Activated T-helper 1 cell treated with anti-CD3 and anti-CD28 coated beads, Interleukin-2, amount 50 U/mL, for 16 hours (primary cell): ENCODE measurements around the gene PRR33.
"Not testable (repeated sequence)": the region's sequence is repeated elsewhere in the genome, so short reads cannot be mapped to it uniquely, and the experiment has no call there.

Source experiments
- DNase-seq, 2 donors: peaks; one replicate each; pipeline ENCODE4 v3.0.0-alpha.2; 2020; ENCODE audit warnings: low read depth in 1 of 2, low spot score in 1 of 2

The PRR33 gene

DNA sequence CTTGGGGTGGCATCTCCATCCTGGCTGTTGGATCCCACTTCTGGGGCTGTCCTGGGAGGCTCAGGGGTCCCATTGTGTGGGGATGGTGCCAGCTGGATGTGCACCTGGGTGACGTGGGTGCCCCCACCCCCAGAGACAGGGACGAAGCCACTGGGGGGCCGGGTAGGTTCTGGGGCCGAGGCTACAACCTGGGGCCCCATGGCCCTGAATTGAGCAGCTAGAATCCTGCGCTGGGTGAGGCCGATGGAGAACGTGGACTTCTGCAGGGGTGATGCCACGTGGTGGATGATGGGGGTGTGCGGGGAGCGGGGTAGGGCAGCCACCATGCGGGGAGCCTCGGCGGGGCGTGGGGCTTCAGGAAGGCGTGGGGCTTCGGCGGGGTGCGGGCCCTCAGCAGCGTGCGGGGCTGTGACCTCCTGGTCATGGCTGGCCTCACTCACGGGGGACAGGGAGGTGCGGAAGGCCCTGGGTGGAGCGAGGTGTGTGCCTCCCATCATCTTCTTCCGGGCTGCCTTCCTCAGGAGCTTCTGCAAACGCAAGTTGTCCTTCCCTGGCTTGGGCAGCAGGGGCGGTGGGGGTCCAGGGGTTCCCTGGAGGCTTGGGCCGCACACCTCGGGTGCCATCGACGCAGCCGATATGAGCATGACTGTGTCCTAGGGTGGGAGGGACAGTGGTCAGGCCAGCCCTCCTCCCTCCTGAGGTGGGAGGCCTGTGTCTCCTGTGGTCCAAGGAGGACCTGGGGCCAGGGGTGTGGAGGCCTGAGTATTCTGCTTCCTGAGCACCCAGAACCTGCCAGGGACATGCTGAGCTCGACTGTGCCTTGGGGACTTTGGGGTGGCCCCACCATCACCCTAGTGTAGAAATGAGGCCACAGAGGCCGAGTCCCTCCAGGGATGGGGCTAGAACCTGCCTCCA, 1.5 kb downstream of the PRR33 start:
- no peak for DNase-seq

DNA sequence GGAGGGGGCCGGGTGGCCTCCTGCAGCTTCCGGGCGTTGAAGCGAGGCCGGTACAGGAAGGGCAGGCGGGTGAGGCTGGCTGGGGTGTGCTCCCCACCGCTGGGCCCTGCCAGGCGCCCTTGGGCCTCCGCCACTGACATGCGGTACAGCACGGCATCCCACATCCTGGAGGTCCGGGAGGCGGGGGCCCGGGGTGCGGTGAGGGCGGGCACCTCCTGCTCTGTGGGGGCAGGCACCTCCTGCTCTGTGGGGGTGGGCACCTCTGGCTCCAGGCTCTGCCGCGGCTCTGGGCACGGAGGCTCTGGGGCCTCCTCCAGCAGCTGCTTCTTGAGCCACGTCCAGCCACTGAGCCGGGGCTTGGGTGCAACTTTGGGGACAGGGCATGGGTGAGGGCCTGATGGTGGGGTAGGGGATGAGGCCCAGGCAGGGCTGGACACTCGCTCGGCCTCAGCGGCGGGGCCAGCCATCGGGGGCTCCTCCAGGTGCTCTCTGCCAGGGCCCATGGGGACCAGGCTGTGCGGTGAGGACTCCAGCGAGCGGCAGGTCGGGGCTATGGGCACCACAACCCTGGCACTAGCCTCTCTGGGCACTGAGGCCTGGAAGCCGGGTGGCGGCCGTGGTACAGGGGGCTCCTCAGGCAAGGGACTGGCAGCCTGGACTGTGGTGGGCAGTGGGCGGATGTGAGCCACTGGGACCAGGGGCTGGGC, 2.3 kb downstream of the PRR33 start:
- DNase-seq = peak; percentile 51 to 65

DNA sequence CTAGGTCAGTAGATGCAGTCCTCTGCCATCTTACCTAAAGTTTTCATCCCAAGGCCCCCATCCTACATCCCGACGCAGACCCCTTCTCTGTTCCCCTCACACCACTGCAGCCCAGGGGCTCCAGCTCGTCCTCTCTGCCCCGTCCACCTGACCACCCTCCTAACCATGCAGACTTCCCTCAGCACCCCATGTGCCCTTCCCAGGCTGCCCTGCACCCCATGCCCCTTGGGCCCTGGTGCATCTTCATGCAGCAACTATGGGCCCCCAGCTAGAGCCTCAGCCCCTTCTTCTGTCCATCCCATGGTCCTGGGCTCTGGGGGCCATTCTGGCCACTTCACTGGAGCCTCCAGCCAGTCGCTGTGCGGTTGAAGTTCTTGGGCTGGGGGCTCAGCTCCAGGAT, 2.9 kb downstream of the PRR33 start:
- no peak for DNase-seq

DNA sequence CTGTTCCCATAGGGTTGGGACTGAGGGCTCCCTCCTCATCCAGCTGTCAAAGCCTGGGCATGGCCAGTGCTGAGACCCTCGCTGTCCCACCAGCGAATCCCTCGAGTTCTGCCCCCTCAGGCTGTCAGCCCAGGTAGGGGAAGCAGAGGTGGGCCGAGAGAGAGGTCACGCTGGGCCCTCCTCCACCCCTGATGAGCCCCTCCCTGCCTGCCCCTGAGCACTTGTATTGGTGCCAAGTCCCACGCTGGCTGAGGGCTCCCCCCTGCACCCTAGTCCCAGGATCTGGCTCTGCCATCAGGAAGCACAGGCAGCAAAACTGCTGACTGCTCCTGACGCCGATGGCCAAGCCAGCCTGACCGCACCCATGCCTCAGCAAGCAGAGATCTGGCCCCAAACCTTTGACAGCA, 3.3 kb downstream of the PRR33 start:
- DNase-seq = no peak

DNA sequence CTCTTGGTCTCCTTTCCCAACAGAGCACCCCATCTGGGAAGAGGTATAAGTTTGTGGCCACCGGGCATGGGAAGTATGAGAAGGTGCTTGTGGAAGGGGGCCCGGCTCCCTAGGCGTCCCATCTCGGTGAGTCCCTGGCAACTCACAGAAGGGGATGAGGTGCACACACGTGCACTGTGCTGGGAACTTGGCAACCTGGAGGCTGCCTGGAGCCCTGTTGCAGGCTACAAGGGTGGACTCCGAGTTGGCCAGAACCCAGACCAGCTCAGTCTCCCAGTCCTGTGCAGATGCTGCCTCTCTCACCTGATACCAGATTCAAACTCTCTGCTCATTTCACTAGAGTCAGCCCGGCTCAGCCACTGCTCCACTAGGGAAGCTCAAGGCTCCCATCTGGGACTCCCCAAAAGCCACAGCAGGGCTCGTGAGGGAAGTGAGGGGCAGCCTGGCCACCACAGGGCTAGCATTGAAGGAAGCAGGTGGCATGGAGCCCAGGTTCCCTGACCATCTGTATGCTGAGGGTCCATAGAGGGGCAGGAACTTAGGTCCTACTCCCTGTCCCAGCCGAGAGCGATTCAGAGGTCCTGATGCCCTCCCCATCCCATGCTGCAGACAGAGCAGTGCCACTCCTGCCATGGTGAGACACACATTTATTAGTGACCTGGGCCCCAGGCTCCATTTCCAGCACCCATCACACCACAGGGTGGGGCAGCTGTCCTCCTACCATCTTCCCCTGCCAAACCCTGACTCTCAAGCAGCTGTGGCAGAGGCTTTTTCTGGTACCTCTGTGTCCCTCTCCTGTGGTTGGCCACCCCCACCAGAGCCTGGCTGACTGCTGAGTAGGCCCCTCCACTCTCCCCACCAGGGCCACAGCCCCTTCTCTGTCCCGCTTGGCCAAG, 4.0 kb downstream of the PRR33 start:
- DNase-seq = no peak

DNA sequence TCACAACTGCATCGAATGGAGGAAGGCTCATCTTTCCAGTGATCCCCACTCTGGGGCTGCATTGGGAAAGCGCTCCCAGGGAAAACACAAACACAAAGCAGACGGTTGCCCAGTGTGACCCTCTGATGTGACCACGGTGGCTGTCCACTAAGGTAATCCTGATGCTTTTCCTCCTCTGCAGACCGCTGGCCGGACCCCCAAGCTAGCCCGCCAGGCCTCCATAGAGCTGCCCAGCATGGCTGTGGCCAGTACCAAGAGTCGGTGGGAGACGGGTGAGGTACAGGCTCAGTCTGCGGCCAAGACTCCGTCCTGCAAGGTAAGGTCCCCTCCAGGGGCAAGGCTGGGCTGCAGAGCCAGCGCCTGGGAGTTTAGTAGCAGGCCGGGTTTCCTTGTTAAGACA, 5.1 kb downstream of the PRR33 start:
- DNase-seq = not testable (repeated sequence)

DNA sequence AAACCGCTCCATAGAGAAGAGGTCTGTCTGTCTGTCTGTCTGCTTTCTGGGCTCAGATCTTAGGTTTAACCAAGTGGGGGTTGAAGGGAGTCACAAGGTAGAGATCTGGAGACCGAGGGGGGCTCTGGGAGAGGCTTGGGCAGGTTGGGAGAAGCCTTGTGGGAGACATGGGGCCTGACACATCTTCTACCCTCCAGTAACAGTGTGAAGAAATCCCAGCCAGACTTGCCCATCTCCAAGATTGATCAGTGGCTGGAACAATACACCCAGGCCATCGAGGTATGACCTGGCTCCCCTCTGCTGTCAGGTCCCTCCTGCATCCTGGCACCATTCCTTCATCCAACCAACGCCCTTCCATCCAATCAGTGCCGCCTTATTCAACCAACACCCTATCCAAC, 7.4 kb downstream of the PRR33 start:
- no peak for DNase-seq

DNA sequence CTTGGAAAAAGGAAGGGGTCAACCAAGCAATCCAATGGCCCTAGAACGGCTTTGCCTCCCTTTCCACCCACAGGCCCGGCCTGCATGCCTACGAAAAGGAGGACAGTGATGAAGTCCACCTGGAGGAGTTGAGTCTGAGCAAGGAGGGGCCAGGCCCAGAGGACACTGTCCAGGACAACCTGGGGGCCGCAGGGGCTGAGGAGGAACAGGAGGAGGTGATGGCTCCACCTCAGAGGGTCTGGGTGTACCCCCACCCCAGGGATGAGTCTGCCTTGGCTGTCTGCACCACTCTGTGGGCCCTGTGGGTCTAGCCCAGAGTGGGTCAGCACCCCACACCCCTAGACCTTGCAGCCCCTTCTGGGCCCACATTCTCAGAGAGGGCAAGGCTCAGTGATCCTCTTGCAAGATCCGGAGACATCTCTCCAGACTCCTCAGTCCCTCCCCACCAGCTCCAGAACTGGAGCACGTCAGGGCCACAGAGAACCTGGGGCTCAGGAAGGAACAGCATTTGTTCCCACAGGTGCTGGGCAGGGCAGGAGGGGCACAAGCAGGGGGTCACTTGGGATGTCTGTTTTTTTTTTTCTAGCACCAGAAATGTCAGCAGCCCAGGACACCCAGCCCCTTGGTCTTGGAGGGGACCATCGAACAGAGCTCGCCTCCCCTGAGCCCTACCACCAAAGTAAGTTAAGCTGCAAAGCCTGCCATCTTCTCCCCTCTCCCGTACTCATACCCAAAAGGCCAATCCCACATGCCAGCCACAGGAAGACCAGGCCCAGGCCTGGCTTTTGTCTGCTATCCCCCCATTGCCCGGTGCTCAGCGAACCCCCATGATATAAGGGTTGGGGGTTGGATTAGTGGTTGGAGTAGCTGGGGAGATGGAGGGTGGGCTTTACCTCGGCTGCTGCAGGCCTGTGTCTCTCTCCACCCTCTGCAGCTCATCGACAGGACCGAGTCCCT, 8.1 kb downstream of the PRR33 start:
- no peak for DNase-seq

DNA sequence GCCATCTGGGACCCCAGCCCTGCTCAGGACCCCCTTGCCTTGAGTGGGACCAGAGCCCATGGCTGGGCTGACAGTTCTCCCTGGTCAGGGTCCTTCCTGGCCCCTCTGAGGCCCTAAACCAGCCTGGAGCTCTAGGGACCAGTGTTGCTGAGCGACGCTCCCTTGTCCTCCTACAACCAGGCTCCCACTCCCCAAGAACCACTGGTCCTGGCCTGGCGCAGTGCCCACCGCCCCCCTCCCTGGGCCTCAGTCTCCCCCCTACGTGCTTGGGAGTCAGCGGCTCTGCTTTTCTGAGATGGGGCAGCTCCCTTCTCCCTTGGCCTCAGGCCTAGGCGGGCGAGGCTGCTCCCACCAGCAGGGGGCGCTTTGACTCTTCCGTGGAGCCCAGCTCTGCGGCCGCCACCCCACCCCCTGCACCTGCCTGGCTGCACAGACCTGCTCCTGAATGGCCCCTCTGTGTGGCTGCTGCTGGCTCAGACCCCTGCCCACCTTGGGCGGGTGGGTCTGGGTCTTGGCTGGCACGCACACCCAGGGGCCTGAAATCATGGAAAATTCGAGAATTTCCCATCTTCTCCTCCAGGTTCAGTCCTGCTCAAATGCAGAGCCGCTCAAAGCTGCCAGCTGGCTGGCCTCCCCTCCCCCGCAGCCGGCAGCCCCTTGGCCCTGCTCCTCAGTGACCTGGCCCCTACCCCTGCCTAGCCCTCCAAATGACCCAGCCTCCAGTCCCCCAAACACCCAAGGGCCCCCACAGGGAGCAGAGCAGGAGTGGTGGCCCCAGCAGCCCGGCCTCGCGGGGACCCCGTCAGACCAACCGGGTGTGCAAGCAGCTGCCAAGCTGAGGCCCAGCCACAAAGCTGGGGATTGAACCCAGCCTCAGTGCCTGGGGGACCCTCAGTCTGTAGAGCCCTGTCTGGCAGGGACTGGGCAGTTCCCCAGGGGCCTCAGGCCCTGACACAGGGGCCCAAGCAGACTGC, 9.1 kb downstream of the PRR33 start:
- peak; percentile 72 to 74 for DNase-seq

DNA sequence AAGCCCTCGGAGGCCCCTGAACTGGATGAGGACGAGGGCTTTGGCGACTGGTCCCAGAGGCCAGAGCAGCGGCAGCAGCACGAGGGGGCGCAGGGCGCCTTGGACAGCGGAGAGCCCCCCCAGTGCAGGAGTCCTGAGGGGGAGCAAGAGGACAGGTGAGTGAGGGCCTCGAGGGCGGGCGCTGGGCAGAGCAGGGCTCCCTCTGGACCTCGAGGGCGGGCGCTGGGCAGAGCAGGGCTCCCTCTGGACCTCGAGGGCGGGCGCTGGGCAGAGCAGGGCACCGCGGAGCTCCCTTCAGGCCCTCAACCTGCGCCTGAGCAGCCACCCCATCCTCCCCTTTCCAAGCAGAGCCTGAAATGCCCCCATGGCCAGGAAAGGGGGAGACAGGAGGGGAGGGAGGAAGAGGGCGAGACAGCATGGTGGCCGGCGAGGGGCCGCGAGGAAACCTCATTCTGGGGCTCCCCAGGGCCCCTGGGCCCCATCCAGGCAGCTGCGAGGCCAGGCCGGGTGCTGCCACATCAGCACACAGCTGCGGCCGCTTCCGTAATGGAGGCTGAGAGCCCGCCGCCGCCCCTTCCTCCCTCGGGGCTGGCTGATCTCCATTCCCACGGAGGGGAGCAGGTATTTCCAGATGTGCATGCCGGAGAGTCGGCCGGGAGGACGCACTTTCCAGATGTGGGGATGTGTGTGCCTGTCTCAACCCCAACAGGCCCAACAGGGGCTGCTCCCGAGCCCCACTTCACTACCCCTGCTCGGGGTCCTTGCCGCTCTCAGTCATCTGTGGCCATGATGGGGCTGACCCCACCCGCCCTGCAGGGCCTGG, 10.0 kb downstream of the PRR33 start:
- DNase-seq = no peak

DNA sequence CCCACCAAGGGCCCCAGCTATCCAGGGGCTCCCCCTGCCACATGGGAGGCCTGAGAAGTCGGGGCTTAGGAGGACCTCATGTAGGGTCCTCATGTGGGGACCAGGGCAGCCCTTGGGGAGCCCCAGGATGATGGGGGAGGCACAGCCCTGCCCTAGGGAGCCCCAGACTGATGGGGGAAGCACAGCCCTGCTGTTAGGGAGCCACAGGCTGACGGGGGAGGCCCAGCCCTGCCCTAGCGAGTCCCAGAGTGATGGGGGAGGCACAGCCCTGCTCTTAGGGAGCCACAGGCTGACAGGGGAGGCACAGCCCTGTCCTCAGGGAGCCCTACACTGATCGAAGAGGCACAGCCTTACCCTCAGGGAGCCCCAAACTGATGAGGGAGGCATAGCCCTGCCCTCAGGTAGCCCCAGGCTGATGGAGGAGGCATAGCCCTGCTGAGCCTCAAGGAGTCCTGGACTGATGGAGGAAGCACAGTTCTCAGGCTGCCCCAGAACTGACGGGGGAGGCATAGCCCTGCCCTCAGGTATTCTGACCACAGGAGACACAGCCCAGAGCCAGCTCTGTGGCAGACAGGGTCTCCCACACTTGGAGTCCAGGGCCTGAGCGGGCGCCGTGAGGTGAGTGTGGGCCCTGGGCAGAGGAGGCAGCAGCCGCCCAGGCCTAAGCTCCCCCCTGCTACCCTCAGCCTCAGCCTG, 10.8 kb downstream of the PRR33 start:
- DNase-seq = no peak

DNA sequence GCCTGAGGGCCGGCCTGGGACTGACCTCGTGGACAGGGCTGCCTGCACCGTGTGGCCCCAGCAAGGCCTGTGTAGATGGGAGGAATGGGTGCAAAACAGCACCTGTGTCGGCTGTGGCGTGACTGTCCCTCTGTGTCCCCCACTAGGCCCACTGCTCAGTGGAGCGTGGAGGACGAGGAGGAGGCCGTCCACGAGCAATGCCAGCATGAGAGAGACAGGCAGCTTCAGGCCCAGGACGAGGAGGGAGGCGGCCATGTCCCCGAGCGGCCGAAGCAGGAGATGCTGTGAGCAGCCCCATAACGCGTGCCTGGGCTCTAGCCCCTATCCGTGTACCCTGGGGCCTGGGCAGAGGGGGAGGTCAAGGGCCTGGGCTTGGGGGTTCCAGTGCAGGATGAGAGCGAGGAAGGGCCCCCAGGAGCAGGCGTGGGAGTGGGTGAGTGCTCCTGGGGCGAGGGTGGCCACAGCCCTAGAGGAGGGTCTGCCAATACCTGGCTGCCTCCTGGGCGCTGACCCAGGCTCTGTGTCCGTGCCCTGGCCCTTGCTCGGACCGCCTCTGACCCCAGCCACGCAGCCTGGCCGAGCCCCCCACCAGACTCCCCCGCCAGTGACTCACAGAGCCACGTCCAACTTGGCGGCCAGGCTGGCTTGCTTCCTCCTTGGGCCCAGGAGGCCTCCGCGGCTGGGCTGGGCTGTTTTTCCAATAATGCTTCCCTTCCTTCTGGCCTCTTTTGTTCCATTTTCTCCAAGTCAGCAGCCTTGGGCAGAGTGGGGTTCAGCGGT, 11.6 kb downstream of the PRR33 start:
- no peak for DNase-seq

DNA sequence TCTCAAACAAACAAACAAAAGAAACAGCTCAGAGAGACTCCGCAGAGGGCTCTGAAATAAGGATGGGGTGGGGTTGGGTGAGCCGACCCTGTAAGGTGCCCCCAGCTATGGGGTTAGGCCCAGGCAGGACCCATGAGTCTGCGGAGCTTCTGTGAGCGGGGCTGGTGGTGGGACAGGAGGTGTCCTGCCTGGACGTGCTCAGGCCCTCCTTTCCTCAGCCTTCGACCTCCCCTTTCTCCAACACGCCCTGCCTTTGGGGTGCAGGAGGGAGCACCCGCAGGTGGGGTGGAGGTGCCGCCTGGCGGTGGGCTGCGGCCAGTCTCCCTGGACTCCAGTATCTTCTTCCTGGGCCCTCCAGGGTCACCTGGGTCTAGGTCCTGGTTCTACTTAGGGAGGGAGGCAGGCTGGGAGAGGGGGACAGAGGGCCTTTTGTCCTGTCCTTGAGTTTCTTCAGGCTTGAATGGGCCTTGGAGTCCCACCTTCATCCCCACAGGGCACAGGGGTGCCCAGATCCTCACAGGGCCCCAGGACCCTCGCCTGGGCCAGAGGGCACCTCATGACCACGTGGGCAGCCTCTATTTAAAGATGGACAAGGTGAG, 12.3 kb downstream of the PRR33 start:
- no peak for DNase-seq

DNA sequence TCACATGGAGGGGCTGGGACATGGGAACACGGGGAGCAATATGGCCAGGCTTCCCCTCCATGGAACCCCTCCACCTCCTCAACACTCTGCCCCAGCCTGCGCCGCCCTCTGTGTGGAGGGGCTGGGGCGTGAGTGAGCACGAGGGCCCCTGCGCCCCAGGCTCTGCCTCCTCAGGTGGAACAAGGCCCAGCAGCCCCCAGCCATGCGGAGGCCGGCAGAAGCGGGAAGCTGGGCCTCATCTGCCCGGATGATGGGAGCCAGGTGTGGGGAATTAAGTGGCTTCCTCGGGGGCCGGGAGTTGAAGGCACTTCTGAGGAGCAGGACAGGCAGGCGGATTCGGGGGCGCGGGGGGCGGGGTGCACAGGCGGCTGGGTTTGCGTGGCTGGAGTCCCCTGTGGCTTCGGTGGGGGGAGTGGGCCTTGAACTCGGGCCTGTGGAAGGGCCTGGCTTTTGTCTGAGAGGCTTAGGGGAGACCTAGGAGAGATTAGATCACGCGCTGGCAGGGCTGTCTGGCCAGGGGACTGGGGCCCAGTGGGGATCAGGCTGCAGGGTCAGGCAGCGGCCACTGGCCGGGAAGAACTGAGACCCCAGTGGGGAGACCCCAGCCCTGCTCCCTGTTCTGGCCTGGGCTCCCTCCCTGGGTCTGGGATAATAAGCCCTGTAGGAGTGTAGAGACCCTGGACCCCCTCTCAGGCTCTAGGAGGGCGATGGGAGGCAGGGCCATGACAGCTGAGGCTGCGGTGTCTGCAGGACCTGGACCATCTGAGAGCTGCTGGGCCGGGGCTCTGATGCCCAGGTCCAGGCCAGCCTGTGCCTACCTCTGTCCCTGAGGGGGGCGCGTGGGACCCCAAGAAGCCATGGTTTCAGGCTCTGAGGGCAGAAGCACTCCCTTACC, 13.3 kb downstream of the PRR33 start:
- DNase-seq = no peak
